Anterior cingulate cortex (tissue), 58 donors: ENCODE measurements around the gene RHO.

ENCODE experiments used
- DNase-seq, 58 donors: peaks; one replicate each; lab custom pipeline; 2025; lab: John Stamatoyannopoulos, UW

RHO gene

DNA sequence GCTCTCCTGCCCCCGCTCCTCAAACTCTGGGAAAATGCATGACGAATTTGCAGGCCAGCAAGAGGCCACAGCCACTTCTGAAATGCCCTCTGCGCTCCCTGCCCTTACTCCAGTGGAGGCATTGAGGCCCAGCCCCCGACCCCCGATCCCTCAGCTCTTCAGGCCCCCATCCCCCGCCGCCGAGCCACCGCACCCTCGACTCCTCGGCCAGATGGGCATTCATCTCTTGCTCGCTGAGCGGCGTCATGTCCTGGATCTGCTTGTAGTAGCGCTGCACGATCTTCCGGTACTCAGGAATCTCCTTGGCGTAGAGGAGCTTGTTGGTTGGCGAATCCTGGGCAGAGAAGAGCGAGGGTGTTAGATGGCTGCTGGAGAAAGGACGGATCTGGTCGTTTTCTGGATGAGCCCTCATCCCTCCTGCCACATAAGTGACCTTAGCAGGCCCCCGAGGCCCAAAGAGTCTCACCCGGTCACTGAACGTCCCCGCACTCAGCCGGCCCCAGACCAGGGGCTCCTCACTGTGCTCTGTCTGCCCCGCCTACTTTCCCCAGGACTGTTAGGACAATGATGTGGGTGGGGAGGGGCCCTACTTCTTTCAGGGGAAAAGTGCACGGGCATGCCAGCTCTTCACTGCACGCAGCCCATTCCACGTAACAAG, 28.6 kb downstream of the RHO start:
- peak in 1 of 58 donors; percentile 11 for DNase-seq

DNA sequence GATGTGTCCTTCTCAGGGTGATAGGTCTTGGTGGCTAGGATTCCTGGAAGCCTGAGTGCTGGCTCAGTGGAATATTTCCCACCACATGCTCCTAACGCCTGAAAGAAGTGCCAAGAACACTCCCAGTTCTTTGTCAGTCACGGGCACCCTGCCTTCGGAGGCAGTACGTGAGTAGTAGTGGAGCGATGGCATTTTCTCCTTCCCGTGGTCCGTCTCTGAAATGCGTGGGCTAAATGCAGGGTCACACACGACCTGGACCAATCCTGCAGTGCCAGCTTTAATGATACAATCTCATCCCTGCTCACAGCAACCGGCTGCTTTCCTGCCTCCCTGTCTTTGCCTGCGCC, 29.1 kb downstream of the RHO start:
- DNase-seq, result peak in 12 of 58 donors; percentile 9 to 44 (median 24)

DNA sequence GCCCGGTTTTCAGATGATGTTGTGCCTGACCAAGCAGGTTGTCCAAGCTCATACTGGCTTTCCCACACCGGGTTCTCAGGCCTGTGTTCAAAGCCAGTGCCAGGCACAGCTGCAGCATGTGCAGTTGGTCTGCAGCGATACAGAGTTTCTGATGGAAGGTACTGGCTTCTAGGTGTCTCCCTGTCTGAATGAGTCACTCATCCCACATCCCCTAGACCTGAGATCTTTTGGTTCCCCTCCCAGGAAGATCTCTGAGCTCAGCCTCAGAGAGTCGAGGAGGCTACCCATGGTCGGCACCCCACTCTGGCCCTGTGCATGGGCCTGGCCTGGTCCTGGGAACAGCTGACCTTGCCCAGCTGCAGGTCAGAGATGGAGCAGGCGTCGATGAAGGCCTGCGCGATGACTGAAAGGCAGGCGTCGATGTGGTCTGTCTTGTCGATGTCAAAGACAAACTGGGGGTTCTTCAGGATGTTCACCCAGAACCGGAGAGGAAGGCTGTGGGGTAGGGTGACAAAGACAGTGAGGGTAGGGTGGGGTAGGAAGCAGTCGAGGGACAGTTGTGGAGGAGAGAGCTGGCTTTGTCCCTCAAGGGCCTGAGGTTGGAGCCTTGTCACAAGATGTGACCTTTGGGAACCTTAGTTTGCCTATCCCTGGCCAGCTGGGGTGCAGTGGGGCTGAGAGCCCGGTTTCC, 29.8 kb downstream of the RHO start:
- no peak for DNase-seq

DNA sequence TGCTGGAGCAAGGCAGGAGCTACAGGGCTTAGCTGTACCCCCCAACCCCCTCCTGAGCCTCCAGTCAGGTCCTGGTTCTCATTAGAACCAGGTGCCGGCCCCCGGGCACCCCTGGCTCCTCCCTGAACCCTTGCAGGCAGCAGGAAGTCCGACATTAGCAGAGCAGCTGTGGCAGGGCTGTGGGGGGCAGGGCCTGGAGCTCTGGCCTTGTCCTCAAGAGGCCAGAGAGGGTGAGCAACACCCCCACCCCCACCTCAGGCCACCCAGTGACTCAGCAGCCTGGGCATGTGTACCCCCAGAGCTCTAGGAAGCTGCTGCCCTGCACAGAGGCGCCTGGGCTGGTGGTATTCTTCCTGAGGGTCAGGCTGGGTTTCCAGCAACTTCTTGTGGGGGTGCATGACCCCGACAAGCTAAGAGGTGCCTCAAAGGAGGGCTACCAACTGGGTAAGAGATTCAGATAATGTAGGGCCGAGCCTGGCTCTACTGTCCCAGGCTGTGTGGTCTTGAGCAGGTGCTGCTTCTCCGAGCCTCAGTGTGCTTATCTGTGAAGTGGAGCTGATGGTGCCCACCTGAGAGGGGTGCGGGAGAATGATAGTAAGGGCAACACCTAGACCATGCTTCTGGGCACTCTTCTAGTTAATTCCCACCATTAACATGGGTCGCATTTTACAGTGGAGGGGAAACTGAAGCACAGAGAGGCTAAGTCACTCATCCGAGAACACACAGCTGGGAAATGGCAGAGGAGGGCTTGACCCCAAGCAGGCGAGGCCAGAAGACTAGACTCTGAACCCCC, 30.5 kb downstream of the RHO start:
- no peak for DNase-seq

DNA sequence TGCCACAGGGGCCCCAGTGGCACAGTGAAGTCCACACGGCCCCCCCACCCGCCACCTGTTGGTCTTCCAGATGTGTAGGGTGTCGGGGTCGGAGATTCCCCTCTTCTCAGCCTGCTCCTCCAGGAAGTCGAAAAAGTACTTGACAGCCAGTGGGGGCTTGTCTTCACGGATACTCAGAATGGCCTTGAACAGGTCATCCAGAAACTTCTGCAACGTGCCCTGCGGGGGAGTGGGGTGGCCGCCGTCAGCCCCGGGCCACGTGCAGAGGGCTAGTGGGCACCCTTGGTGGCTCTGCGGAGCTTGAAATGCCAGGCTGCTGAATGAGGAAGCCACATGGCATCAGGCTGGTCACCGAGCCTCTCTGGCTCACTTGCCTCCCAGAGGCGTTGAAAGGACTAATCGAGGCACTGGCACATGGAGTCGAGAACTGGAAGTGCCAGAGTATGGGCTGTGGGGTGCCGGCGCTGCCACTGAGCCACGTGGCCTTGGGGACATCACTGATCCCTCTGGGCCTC, 31.2 kb downstream of the RHO start:
- DNase-seq, result no peak

DNA sequence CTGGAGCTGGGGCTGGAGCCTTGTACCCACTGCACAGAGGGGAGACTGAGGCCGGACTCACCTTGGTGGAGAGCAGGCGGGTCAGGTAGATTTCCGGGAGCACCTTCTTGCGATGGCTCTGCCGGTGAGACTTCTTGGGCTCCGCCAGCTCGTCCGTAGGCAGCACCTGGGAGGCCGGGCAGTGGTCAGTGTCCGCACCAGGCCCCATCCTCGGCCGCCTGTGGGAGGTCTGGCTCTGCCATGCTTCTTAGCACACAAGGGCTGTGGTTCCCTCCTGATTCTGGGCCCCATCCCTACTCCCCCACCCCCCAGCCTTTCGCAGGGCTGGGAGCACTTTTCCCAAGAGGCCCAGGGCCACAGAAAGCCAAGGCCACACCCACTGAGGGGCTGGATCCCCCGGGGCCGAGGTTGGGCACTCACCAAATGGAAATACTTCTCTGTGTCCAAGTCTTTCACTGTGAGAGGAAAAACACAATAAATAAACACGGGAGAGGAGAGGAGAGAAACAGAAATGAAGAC, 31.9 kb downstream of the RHO start:
- DNase-seq, result no peak

DNA sequence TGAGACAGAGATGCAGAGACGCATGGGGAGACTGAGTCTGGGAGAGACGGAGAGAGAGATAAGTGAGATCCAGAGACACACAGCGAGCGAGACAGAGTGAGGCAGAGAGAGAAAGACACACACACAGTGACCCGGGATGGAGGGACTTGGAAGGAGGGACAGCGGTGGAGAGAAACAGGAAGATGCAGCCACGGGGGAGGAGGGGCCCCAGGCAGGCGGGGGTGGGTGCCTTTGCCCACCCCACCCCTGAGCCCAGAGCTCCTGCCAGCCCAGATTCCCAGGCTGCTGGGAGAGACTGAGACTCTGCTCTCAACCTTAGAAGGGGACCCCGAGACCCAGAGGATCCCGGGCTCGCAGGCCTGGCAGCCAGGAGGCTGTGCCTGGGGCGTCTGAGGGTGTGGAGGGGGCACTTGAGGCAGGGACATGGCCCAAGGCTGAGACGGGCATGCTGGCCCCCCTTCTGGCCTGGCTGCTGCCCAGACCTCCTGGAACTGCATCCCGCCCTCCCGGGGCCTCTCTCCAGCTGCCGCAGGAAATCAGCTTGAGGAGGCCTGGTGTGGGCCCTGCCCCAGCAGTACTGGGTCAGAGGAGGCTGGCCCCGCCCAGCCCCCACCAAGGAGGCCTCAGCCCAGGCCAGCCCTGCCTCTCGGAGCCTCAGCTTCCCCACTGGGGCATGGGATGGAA, 32.6 kb downstream of the RHO start:
- peak in 16 of 58 donors; percentile 8 to 43 (median 26) for DNase-seq

DNA sequence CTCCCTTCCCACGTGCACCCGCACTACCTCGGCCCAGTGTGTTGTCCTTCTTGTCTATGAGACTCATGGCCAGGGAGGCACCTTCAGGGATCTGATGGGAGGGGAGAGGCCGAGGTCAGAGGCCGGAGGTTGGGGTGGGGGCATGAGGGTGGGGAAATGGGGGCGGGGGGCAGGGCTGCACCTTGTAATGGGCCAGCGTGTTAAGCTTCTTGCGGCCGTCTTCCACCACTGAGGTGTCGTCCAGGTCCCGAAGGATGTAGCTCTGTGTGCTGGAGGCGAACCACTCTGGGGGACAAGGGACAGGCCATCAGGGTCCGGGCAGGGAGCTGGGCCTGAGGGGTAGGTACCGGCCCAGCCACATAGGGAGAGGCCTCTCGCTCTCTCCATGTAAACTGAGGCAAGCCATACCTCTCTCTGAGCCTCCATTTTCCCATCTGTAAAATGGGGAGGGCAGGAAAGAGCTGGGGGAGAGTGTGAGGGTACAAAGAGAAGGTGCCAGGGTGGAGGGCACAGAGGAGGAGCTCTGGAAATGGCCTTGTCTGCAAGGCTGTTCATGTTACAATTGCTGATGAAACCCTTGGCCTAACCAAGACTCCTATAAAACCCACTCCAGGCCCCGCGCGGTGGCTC, 33.3 kb downstream of the RHO start:
- no peak for DNase-seq

DNA sequence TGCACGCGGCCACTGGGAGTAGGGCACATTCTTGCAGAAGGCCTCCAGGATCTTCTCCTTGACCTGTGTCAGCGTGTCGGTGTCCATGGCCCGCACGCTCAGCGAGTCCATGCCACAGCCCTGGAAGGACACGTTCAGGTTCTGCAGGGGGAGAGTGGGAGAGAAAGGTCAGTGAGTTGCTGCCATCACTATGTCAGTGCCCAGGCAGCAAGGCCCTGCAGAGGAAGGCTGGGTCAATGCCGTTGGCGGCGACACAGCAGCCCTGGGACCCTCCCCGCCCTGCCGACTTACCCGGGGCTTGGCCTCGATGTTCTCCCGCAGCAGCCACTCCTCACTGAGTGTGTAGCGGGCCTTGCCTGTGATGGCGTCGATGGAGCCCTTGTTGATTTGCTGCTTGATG, 34.4 kb downstream of the RHO start:
- DNase-seq, result no peak

DNA sequence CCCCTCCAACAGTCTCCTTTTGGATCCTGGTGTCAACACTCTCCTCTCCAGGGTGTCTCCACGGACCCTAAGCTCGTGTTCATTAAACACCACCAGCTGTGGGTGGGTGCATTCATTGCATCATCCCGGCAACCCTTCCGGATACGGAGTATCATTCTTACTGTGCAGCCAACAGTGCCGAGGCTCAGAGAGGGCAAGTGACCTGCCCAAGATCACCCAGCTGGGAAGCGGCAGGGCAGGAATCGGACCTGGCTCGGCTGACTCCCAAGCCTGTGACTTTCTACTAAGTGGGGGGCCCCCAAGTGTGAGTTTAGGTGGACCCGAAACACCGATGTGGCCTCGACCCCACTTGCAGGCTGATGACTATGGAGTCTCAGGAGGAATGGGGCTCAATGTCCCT, 34.9 kb downstream of the RHO start:
- no peak for DNase-seq

DNA sequence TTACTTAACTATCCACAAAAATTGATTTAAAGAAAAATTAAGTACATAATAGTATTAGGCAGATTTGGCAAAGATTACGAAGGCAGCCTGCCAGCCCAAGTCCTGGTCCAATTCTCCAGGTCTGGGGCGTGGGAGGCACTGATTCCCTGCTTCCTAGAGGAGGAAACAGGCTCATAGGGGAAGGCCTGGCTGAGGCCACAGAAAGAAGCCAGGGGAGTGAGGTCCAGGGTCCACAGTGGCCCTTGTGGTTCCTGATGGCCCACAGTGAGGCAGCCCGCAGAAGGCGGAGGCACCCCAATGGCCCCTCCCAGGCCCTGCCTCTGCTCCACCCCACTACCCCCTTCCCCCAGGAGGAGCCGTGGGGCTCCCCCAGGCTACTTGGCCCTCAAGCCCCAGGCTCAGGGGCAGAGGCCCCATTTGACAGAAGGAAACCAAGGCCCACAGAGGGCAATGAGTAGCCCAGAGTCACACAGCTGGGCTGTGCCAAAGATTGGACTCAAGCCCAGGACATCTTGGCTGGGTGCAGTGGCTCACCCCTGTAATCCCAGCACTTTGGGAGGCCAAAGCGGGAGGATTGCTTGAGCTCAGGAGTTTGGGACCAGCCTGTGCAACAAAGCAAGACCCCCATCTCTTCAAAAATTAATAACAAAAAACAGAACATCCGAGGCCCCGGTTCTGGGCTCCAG, 35.6 kb downstream of the RHO start:
- no peak for DNase-seq

DNA sequence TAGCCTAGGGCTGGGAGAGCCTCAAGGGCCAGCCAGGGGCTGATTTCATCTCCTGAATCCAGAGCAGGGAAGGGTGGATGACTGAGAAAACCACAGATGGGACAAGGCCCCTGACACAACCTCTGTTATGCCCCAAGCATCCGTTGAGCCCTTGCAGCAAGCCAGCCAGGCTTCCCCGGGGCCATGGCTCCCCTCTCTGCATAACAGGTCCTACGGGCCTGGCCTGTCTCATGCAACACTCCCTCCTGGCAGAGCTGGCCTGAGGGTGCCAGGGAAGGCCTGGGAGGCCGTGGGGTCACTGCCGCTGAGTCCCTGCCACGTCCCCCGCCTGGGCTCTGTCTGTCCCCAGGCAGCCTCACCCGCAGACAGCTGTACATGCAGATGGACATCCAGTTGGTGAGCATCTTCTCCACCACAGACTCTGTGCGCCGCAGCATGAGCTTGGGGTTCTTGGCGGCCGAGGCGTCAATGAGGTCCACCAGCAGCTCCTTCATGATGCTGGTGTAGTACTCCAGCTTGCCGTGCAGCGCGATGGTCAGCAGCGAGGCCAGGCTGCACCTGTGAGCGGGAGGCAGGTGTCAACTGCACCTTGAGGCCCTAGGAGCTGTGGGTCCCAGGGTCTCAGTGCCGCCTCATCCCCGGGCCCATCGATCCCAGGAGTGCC, 36.7 kb downstream of the RHO start:
- DNase-seq, result no peak

DNA sequence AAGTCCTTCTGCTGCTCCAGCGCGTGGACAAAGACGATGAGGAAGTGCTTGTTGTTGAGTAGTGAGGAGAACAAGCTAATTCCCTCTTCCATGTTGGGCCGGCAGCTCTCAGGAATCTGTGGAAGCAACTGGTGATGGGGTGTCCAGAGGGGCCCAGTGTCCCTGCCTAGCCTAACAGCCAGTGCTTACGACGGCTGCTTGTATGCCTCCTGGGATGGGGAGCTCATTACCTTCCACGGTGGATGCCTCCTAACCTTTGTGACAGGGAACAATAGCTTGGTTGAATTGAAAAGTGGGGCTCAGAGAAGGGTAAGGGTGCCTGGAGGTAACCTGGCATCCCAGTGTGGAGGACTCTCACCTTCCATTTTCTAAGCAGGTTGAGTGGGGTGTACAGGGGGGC, 37.5 kb downstream of the RHO start:
- DNase-seq, result no peak

DNA sequence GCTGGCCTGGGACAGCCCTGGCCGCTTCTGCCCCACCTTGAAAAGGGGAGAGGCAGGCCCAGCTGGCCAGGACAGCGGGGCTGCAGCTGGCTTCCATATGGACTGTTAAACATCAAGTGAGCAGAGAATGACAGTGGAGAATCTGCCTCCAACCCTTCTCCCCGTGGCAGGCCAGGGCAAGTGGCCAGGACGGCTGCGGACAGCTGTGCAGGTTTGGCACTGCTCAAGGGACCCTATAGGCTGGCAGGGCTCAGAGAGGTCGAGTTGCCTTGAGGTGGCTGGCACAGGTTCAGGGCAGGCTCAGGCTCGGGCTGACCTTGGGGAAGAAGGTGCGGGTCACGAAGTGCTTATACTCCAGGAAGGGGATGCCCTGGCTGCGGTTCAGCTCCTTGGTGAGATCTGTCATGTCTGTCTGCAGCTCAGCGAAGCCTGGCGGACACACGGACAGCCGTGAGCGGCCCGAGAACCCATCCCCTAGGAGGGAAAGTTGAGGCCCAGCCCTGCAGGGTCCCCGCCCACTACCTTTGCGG, 38.8 kb downstream of the RHO start:
- DNase-seq, result no peak

DNA sequence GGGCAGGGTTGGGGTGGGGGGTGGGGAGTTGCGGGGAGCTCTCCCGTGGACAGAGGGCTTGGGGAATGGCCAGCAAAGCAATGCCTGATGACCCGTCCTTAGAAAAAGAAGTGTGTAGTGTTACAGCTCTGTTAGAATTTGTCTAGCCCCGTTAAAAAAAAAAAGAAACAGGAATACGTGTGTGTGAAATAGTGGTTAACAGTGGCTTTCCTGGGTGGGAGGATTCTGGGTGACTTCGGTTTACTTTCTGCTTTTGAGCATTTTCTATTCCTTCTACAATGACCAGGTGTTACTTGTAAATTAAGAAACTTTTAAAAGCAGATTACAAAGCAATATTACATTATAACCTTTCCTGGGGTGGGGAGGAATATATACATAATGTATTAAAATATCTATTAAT, 39.5 kb downstream of the RHO start:
- no peak for DNase-seq

DNA sequence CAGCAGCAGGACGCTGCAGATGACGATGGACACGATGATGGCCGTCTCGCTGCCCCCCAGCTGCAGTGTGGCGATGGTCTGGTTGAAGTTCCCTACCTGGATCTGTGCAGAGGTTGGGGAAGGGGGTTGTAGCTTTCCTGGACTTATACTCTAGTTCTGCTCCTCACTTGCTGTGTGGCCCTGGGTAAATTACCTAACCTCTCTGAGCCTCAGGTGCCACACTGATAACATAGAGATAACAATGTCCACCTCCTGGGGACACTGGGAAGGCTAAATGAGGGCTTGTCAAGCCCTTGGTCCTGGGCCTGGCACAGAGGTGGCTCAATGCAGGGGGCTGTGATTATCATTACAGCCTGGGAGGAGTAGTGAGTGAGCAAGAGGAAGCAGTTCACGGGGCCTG, 41.4 kb downstream of the RHO start:
- no peak for DNase-seq

DNA sequence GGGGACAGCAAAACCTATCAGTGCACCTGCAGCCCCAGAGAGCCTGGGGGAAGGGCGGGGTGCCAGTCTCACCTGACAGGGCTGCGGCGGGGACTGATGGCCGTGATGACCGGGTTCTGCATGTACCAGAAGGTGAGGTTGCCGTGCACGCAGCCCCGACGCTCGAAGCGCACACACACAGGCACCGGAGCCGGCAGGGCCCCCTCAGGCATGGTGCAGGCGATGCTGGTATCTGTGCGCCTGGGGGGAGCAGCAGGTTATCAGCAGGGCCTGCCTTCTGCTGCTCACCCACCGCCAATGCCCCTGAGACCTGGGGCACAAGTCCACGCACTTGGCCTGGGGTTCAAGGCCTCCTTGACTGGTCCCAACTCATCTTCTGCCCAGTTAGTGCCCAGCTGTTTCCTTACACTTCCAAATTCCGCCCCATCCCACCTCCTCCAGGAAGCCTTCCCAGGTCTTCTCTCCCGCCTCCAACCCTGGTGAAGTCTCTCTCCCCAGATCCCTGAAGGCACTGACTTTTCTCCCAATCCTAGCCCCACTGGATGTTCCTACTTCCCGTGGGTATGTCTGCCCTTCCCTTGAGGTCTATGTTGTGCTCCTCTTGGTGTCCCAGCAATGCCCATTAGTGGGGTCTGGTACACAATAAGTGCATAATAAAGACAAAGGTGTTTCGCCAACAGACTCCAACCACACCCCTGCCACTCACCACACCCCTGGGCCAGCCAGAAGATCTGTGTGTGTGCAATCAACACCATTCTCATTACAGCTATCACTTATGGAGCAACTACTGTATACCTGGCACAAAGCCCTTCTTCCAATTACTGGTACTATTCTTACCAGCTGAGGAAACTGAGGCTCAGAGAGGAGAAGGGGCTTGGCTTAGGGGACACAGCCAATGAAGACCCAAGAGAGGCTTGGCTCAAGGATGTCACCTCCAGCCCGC, 43.4 kb downstream of the RHO start:
- no peak for DNase-seq

DNA sequence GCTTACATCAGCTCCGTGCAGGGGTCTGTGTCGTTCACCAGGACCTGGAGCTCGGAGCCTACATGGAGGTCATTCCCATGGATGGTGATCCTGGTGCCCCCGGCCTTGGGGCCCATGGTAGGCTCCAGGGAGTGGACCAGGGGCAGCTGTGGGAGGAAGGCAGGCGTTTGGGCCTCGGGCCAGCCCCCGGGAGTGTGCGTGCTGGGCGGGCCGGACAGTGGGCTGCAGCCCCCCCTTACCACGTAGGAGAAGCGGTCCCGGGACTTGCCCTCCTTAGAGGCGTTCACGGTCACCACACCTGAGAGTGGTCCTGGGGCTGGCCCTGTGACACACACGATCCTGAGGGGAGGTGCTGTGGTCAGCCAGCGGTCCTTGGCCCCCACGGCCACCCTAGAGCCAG, 44.2 kb downstream of the RHO start:
- no peak for DNase-seq
